GM12892 (cell line): ENCODE measurements around the gene IL1RAPL1.

Experiments used
- DNase-seq: peaks from one replicate; pipeline ENCODE4 v3.0.0; 2011; ENCODE audit not compliant: insufficient read length
- FAIRE-seq: peaks from 2 replicates; lab custom pipeline; 2011; peaks lifted over from hg19 to GRCh38; lab: Jason Lieb, UNC
- POLR2A ChIP-seq: IDR thresholded peaks from 2 replicates; pipeline ENCODE4 v1.6.1; 2011; ENCODE audit warnings: low read depth, low read length, control low read depth
- POLR2AphosphoS5 ChIP-seq: IDR thresholded peaks from 2 replicates; pipeline ENCODE4 v1.6.1; 2011; ENCODE audit warnings: low read depth, low read length, control low read depth
- TAF1 ChIP-seq: IDR thresholded peaks from 2 replicates; pipeline ENCODE4 v1.6.1; 2011; ENCODE audit warnings: low read depth, mild to moderate bottlenecking, control low read depth, low read length, borderline replicate concordance

Gene IL1RAPL1

DNA sequence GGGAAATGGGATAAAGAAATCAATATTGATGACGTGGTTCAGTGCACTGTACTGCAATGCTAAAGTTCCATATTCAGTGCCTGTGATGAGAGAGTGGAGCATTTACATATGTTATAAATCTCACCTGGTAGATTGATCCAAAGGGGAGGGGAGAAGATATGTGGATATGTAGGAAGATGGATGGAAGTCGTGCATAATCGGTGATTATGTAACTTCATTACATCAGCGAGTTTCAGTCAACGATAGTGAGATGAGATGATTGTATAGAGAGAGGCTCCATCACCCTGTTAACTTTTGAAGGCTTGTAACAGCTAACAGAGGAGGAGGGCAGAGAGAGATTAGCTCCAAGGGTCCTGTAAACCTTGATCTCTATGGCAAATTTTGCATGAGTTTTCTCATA lies 1.8 kb downstream of the IL1RAPL1 start:
- DNase-seq (no peak), FAIRE-seq (no peak)
- TF ChIP-seq POLR2AphosphoS5: no peak
- no peak for TF ChIP-seq POLR2A
- TF ChIP-seq TAF1: no peak

DNA sequence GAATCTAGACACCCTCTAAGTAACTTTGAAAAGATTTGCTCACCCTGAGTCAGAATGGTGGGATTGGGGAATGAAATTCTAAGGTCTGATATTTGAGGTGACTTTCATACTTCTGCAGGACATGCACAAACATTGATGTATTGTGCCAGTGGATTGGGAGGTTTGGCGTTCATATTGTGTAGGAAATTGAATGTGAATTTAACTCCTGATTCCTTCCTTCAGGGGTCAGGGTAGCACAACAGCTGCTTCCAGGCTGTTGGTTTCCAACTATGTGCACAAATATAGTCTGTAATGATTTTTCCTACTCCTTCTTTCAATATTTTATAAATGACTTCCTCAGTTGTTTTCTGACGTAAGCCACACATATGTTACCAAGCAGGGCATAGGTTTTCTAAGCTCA lies 3.1 kb downstream of the IL1RAPL1 start:
- DNase-seq (no peak), FAIRE-seq (no peak)

DNA sequence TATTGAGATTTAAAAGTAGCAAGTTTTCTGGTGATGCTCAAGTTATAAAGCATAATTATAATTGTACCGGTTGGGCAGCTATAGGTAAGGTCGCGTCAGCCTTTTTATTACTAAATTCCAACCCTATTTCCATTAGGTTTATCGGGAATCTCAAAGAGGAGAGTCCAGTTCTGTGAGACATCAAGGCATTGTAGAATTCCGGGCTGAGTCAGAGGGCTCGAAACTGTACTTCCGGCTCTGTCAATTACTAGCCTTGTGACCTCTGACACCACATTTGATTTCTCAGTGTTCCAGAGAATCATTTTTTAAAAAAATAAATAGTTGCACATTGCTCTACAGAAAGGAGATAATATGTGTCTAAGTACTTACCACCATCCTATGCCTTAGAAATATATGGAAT lies 4.3 kb downstream of the IL1RAPL1 start:
- DNase-seq (no peak), FAIRE-seq (no peak)
- TF ChIP-seq POLR2A: no peak
- no peak for TF ChIP-seq POLR2AphosphoS5
- TF ChIP-seq TAF1: no peak

More for the DNA sequence above, 3.1 kb downstream of the IL1RAPL1 start:
- TF ChIP-seq POLR2AphosphoS5 (no peak), POLR2A (no peak), TAF1 (no peak)

DNA sequence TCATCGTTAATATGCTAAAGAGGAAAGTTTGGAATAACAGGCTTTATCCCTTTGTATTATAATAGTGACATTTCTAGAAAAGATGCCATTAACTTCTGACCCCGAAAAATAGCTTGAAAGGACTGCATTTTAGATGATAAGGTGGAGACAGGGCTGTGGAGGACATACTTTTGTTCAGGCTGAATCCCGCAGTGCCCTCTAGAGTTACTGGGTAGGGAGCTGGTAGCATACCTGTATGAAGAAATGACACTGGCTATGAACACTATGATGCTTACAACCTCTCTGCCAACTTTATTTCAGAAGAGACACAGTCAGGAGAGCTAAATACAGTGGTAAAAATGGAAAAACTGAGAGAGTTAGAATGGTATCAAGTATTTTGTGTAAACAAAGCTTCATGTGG lies 8.1 kb downstream of the IL1RAPL1 start:
- DNase-seq: no peak
- no peak for FAIRE-seq
- TF ChIP-seq POLR2A: no peak
- no peak for TF ChIP-seq TAF1
- TF ChIP-seq POLR2AphosphoS5: no peak

- DNase-seq (no peak), FAIRE-seq (no peak)
- TF ChIP-seq TAF1 (no peak), POLR2AphosphoS5 (no peak), POLR2A (no peak)
Observed at GRCh38 chrX:28599957-28600356, 12.7 kb downstream of the IL1RAPL1 start.

DNA sequence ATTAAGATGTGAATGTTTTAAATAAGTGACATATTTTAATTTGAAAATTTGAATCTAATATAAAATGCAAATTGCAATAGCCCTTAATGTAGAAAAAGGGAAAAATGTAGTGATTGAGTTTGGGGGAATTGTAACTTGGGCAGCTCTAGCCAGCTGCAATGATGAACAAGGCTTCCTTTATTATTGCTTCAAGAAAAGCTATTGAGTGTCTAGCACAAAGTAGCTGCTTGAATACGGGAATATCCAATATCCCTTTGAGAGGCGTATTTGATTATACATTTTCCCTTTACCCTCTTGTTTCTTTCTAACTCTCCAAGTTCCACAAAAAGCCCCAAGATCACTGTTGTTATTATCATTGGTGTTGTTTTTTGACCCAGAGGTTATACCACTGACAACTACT lies 21.8 kb downstream of the IL1RAPL1 start:
- DNase-seq (no peak), FAIRE-seq (no peak)
- TF ChIP-seq POLR2A (no peak), POLR2AphosphoS5 (no peak), TAF1 (no peak)

DNA sequence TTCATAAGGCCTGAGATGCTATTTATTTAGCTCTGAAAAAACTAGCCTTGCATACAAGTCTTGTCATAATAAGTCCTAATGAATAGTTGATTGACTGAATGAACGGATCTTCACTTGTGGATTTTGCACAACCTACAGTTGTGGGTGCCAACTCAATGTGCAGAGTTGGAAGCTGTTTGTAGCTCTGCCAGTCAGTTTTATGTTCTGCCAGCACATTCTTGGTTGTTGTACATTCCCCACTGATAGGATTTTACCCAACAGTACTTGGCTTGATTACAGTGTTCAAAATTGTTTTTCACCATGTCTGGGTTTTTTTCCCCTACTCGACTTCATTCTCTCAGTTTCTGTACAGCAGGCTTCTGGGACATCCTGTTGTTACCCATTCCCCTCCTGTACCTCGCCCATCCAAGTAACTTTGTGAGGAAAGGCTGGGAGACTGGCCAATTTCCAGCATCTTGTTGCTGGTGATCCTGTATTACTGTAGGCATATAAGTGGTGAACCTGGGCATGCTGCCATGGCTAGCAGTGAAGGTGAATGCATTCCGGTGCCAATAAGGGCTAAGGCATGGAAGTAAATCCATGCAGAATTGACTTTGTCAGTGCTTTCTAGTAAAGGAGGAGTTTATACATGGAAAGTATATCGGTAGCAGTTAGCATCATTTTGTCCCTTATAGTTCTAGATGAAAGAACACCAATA lies 22.8 kb downstream of the IL1RAPL1 start:
- FAIRE-seq: no peak
- DNase-seq: no peak
- TF ChIP-seq POLR2AphosphoS5 (no peak), TAF1 (no peak), POLR2A (no peak)

DNA sequence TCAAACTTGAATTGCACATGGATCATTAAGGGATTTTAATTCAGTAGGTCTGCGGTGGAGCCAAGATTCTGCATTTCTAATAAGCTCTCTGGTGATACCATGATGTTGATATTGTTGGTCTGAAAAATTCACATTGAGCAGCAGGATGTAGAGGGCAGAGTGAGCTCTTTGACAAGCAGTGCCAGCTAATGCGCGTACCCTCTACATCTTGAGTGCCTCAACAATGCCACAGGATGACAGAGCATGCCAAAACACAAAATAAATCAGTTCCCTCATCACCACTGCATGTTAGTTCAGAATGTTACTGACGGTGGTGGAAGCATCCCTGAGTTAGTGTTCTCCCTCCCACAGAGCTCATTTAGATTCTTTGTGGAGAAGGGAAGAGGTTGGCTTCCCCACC lies 23.5 kb downstream of the IL1RAPL1 start:
- DNase-seq (no peak), FAIRE-seq (no peak)
- TF ChIP-seq POLR2A (no peak), POLR2AphosphoS5 (no peak), TAF1 (no peak)

DNA sequence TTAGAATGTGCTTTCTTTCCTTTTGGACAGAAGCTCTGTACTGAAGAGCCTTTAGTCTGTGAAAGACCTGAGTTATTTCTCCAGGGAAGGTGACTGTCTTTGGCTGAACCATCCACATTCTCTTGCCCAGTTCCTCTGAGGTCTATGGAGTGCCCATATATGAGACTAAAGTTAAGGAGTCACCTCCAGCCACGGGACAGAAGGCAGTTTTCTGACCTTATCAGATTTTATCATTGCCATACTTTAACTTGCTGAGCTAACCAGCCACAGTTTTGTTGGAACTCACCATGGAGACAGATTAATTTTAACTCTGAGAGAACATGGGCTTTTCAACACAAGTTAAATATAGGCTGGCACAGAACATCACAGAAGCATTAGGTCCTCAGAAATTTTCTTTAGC lies 26.3 kb downstream of the IL1RAPL1 start:
- DNase-seq: no peak
- FAIRE-seq: no peak
- TF ChIP-seq POLR2A: no peak
- no peak for TF ChIP-seq TAF1
- no peak for TF ChIP-seq POLR2AphosphoS5

DNA sequence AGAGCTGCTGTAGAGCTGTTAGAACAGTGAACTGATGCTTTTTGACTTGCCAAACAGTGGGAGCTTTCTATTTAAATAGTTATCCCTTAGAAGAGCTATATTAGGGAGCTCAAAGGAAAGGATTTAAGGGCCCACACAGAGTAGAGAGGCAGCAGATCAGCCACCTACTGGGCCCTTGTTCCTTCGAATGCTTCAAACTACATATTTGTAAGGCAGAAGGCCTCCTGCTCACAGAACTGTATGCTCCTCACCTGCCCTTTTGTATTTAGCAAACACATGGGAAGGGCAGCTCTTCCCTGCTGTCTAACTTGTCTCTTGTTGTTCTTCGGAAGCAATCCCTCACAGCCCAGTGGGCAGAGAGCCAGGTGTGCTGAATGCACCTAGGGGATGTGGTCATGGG lies 38.0 kb downstream of the IL1RAPL1 start:
- no peak for FAIRE-seq
- no peak for TF ChIP-seq POLR2A
- TF ChIP-seq TAF1: no peak
- TF ChIP-seq POLR2AphosphoS5: no peak
- DNase-seq: no peak

DNA sequence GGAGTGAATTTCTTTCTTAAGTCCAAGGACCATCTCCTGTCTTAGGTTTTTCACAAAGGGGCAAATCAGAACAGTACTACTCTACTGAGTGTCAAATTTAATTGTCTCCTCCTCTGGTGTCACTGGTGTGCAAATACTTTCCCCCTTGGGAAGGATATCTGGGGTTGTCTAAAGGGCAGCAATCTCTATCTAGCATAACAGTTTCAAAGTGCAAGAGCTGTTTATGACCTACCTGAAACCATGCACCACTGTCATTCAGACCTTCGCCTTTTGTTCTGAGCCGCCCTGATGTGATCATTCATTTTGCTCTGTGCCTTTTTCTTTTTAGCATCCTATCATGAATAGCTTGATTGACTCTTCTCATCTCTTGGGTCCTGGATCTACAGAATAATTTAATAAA lies 39.3 kb downstream of the IL1RAPL1 start:
- no peak for FAIRE-seq
- no peak for DNase-seq
- TF ChIP-seq TAF1 (no peak), POLR2AphosphoS5 (no peak), POLR2A (no peak)

DNA sequence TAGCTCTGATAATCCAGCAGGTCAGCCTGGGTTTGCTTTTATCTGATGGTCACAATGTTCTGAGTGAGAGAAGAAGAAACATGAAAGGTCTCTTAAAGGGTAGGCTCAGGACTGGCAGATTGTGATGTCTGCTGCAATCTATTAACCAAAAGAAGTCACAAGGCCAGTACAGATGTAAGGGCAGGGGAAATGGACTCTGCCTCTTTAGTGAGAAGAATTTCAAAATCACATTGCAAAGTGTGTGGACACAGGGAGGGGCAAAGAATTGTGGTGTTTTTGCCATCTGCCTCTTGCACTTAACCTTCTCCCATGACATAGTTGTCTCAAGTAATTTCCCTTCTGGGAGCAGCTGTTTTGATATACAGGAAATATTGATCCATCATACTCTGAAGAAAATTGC lies 40.9 kb downstream of the IL1RAPL1 start:
- FAIRE-seq: no peak
- DNase-seq: no peak
- TF ChIP-seq POLR2A: no peak
- no peak for TF ChIP-seq POLR2AphosphoS5
- TF ChIP-seq TAF1: no peak
